WTC11 (cell line): ENCODE measurements around the gene ATPAF2. TPM values are rescaled to one million over a fixed set of nuclear protein-coding genes. Genes with fewer than 3 reads are reported as not detected.

Experiments
- ATAC-seq: fragments of 200-7000 bp; cut with Tn5 transposase; 2 replicates; pipeline ENCODE4 v1.10.0; 2021; ENCODE audit warnings: mild to moderate bottlenecking, moderate library complexity
- CTCF ChIA-PET: fragments of 300-600 bp; sonication (Branson Sonifier 250); formaldehyde crosslinking; loops from one replicate; lab custom pipeline; 2021; ENCODE audit warnings: antibody characterized with exemption; lab: Charles Lee
- POLR2A ChIA-PET: fragments of 350-600 bp; sonication (Branson Sonifier 250); formaldehyde crosslinking; loops from one replicate; lab custom pipeline; 2021; ENCODE audit warnings: antibody characterized with exemption; lab: Charles Lee
- DNase-seq: peaks from one replicate; pipeline ENCODE4 v3.0.0; 2021; ENCODE audit warnings: low spot score
- H3K27ac Mint-ChIP-seq: 2 replicates; pipeline ENCODE4 v1.8.0; 2021; ENCODE audit warnings: mixed read lengths
- H3K27me3 Mint-ChIP-seq: 2 replicates; pipeline ENCODE4 v1.8.0; 2021; ENCODE audit warnings: low read depth, mild to moderate bottlenecking, moderate library complexity, mixed read lengths
- H3K36me3 Mint-ChIP-seq: 2 replicates; pipeline ENCODE4 v1.8.0; 2021; ENCODE audit warnings: mixed read lengths
- H3K4me1 Mint-ChIP-seq: 2 replicates; pipeline ENCODE4 v1.8.0; 2022; ENCODE audit warnings: mixed read lengths
- H3K4me3 Mint-ChIP-seq: 2 replicates; pipeline ENCODE4 v1.8.0; 2021; ENCODE audit warnings: mild to moderate bottlenecking, moderate library complexity, mixed read lengths
- H3K9me3 Mint-ChIP-seq: 2 replicates; pipeline ENCODE4 v1.8.0; 2021; ENCODE audit warnings: mixed read lengths
- ATF1 ChIP-seq: sonication (generic); formaldehyde crosslinking; IDR thresholded peaks from 2 replicates; pipeline ENCODE4 v1.8.1; 2023; ENCODE audit warnings: mild to moderate bottlenecking, moderate library complexity, missing genetic modification reagents
- CREB1 ChIP-seq: sonication (generic); formaldehyde crosslinking; IDR thresholded peaks from 2 replicates; pipeline ENCODE4 v1.8.0; 2023; ENCODE audit warnings: mild to moderate bottlenecking, missing genetic modification reagents
- JUN ChIP-seq: sonication (generic); formaldehyde crosslinking; IDR thresholded peaks from 2 replicates; pipeline ENCODE4 v1.8.0; 2023; ENCODE audit warnings: mild to moderate bottlenecking, missing genetic modification reagents
- KAT7 ChIP-seq: sonication (generic); formaldehyde crosslinking; IDR thresholded peaks from 2 replicates; pipeline ENCODE4 v1.8.1; 2023; ENCODE audit warnings: missing genetic modification reagents, mild to moderate bottlenecking, borderline replicate concordance
- NFATC4 ChIP-seq: fragments of 250-450 bp; sonication (Bioruptor Pico); IDR thresholded peaks from 2 replicates; pipeline ENCODE4 v1.9.0; 2021; ENCODE audit warnings: mild to moderate bottlenecking
- SOX15 ChIP-seq: fragments of 250-450 bp; sonication (Bioruptor Pico); IDR thresholded peaks from 2 replicates; pipeline ENCODE4 v1.9.0; 2021; ENCODE audit warnings: mild to moderate bottlenecking
- SP1 ChIP-seq: sonication (generic); formaldehyde crosslinking; conservative IDR thresholded peaks from 2 replicates; pipeline ENCODE4 v1.8.1; 2022; ENCODE audit warnings: missing genetic modification reagents
- TEAD1 ChIP-seq: sonication (generic); formaldehyde crosslinking; IDR thresholded peaks from 2 replicates; pipeline ENCODE4 v1.8.0; 2022; ENCODE audit warnings: mild to moderate bottlenecking, missing genetic modification reagents
- TEAD4 ChIP-seq: sonication (generic); formaldehyde crosslinking; IDR thresholded peaks from 2 replicates; pipeline ENCODE4 v1.8.0; 2022; ENCODE audit warnings: mild to moderate bottlenecking, missing genetic modification reagents
- ZNF219 ChIP-seq: sonication (generic); formaldehyde crosslinking; IDR thresholded peaks from 2 replicates; pipeline ENCODE4 v1.8.0; 2023; ENCODE audit warnings: missing genetic modification reagents, mild to moderate bottlenecking, borderline replicate concordance
- ZNF263 ChIP-seq: sonication (generic); formaldehyde crosslinking; IDR thresholded peaks from 2 replicates; pipeline ENCODE4 v1.8.1; 2022; ENCODE audit warnings: low read depth, mild to moderate bottlenecking, moderate library complexity, missing genetic modification reagents
- ZNF317 ChIP-seq: sonication (generic); formaldehyde crosslinking; IDR thresholded peaks from 2 replicates; pipeline ENCODE4 v1.8.1; 2023; ENCODE audit warnings: low read depth, mild to moderate bottlenecking, moderate library complexity, missing genetic modification reagents, borderline replicate concordance
- ZNF671 ChIP-seq: fragments of 250-450 bp; sonication (Bioruptor Pico); IDR thresholded peaks from 2 replicates; pipeline ENCODE4 v1.8.0; 2021; ENCODE audit warnings: mild to moderate bottlenecking
- total RNA-seq: library from RNA; stranded (reverse); gene quantifications from 3 replicates; pipeline ENCODE4 v1.2.3, GENCODE V29; 2021
- TF ChIP-seq, protein P1 (sequence below): sonication (generic); formaldehyde crosslinking; IDR thresholded peaks from 2 replicates; pipeline ENCODE4 v1.8.1; 2023; ENCODE audit warnings: mild to moderate bottlenecking, missing genetic modification reagents, borderline replicate concordance
- TF ChIP-seq, protein P2 (sequence below): sonication (generic); formaldehyde crosslinking; IDR thresholded peaks from 2 replicates; pipeline ENCODE4 v1.8.0; 2022; ENCODE audit warnings: mild to moderate bottlenecking, missing genetic modification reagents
- TF ChIP-seq, protein P3 (sequence below): sonication (generic); formaldehyde crosslinking; IDR thresholded peaks from 2 replicates; pipeline ENCODE4 v1.8.1; 2023; ENCODE audit warnings: mild to moderate bottlenecking, missing genetic modification reagents, moderate library complexity
- TF ChIP-seq, protein P4 (sequence below): fragments of 250-450 bp; sonication (Bioruptor Pico); conservative IDR thresholded peaks from 2 replicates; pipeline ENCODE4 v1.9.0; 2021; ENCODE audit warnings: mild to moderate bottlenecking
- TF ChIP-seq, protein P5 (sequence below): fragments of 250-450 bp; sonication (Bioruptor Pico); IDR thresholded peaks from 2 replicates; pipeline ENCODE4 v1.8.0; 2021; ENCODE audit warnings: mild to moderate bottlenecking

Gene ATPAF2
- total RNA-seq, 1 experiment from 2014 or later: 33.5 TPM

DNA sequence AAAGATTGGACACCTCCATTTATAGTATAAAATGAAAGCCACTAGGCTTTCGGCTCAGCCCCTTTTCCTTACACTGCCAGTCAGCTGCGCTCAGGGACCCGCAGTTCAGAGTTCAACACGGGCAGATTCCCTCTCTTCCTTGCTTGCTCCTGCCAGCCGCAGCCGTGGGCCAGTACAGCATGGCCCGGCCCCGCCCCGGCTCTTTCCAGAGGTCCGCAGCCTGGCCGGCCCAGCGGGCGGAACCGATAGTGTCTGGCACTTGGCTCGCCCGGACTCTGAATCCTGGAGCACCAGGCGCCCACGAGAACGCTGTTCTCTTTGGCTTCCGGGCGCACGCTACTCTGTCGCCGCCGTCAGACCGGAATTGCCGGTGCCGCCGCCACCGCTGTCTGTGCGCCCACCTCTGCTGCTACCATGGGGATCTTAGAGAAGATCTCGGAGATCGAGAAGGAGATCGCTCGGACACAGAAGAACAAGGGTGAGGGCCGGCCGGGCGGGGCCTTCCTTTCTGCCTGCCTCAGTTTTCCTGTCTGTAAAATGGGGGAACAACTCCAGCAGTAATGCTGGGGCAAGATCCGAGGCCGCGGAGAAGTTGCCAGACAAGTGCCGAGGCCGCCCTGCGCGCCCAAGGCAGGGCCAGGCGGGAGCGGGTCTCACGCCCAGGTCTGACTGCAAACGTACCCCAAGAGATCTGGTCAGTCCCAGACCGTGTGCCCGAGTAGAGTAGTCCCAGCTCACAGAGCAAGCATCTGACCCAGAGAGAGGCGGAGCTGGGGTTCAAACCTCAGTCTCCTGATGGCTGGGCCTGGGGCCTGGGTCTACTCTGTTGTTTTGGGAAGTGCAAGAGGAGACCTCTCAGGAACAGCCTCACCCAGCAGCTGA is 48.9 kb upstream of the ATPAF2 start, which contains the start of gene DRG2 (continued):
- TF ChIP-seq, protein P1, sequence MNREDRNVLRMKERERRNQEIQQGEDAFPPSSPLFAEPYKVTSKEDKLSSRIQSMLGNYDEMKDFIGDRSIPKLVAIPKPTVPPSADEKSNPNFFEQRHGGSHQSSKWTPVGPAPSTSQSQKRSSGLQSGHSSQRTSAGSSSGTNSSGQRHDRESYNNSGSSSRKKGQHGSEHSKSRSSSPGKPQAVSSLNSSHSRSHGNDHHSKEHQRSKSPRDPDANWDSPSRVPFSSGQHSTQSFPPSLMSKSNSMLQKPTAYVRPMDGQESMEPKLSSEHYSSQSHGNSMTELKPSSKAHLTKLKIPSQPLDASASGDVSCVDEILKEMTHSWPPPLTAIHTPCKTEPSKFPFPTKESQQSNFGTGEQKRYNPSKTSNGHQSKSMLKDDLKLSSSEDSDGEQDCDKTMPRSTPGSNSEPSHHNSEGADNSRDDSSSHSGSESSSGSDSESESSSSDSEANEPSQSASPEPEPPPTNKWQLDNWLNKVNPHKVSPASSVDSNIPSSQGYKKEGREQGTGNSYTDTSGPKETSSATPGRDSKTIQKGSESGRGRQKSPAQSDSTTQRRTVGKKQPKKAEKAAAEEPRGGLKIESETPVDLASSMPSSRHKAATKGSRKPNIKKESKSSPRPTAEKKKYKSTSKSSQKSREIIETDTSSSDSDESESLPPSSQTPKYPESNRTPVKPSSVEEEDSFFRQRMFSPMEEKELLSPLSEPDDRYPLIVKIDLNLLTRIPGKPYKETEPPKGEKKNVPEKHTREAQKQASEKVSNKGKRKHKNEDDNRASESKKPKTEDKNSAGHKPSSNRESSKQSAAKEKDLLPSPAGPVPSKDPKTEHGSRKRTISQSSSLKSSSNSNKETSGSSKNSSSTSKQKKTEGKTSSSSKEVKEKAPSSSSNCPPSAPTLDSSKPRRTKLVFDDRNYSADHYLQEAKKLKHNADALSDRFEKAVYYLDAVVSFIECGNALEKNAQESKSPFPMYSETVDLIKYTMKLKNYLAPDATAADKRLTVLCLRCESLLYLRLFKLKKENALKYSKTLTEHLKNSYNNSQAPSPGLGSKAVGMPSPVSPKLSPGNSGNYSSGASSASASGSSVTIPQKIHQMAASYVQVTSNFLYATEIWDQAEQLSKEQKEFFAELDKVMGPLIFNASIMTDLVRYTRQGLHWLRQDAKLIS (CRISPR knock-in tag): peak; percentile 69; the same call in 1 of the 2 replicates
- TF ChIP-seq SP1 (CRISPR knock-in tag) (peak; percentile 86), TEAD1 (CRISPR knock-in tag) (peak; percentile 75; the same call in 1 of the 2 replicates), TEAD4 (CRISPR knock-in tag) (peak; percentile 5; the same call in 1 of the 2 replicates), CREB1 (CRISPR knock-in tag) (peak; percentile 59; the same call in 1 of the 2 replicates), ATF1 (CRISPR knock-in tag) (no peak), ZNF671 (no peak)
- TF ChIP-seq, protein P2, sequence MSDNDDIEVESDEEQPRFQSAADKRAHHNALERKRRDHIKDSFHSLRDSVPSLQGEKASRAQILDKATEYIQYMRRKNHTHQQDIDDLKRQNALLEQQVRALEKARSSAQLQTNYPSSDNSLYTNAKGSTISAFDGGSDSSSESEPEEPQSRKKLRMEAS (CRISPR knock-in tag): peak; percentile 90

DNA sequence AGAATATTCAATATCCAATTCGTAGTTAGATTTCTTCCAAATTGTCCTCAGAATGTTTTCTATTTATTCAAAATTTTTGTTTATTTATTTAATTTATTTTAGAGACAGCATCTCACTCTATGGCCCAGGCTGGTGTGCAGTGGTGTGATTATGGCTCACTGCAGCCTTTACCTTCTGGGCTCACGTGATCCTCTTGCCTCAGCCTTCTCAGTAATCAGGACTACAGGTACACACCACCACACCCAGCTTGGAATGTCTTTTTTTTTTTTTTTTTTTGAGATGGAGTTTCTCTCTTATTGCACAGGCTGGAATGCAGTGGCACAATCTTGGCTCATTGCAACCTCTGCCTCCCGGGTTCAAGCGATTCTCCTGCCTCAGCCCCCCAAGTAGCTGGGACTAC is 45.3 kb upstream of the ATPAF2 start:
- H3K4me3 Mint-ChIP-seq: no peak overlapping the region
- no peak for ATAC-seq
- no peak overlapping the region for H3K27ac Mint-ChIP-seq
- DNase-seq: no peak
- TF ChIP-seq SOX15 (CRISPR knock-in tag) (no peak), ZNF219 (CRISPR knock-in tag) (no peak), KAT7 (CRISPR knock-in tag) (no peak), ZNF317 (no peak), ZNF263 (no peak), JUN (no peak), NFATC4 (no peak)
- TF ChIP-seq, protein P3, sequence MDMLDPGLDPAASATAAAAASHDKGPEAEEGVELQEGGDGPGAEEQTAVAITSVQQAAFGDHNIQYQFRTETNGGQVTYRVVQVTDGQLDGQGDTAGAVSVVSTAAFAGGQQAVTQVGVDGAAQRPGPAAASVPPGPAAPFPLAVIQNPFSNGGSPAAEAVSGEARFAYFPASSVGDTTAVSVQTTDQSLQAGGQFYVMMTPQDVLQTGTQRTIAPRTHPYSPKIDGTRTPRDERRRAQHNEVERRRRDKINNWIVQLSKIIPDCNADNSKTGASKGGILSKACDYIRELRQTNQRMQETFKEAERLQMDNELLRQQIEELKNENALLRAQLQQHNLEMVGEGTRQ: no peak
- TF ChIP-seq, protein P4, sequence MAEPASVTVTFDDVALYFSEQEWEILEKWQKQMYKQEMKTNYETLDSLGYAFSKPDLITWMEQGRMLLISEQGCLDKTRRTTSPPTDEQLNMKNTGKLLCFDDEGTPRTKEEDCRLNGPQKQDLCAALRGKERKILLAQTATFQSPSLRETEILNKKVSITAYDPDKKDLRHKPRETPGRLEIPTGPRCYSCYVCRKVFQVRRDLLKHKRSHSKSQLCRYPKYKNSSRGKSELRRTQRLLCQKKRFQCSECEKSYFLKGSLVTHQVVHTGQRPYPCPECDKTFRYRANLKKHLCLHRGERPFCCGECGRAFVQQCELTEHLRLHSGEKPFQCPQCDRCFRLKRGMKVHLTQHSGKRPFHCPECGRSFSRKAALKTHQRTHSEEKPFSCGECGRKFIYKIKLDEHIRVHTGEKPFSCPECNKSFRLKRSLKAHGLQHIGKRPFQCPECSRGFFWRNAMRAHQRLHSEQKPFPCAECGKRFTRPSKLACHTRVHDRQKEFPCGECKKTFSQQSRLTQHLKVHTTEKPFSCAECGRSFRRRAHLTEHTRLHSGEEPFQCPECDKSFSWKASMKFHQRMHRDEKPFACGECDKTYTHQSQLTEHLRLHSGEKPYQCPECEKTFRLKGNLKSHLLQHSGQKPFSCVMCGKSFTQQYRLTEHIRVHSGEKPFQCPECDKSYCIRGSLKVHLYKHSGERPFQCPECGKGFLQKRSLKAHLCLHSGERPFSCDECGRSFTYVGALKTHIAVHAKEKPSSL (CRISPR knock-in tag): no peak
- TF ChIP-seq, protein P5, sequence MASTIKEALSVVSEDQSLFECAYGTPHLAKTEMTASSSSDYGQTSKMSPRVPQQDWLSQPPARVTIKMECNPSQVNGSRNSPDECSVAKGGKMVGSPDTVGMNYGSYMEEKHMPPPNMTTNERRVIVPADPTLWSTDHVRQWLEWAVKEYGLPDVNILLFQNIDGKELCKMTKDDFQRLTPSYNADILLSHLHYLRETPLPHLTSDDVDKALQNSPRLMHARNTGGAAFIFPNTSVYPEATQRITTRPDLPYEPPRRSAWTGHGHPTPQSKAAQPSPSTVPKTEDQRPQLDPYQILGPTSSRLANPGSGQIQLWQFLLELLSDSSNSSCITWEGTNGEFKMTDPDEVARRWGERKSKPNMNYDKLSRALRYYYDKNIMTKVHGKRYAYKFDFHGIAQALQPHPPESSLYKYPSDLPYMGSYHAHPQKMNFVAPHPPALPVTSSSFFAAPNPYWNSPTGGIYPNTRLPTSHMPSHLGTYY (CRISPR knock-in tag): no peak
- H3K9me3 Mint-ChIP-seq: no peaks in the 10 kb centered on the region
- POLR2A ChIA-PET: no interaction called here
- no peaks in the 10 kb centered on the region for H3K36me3 Mint-ChIP-seq
- CTCF ChIA-PET: no interaction called here
- H3K4me1 Mint-ChIP-seq: peaks cover 12% of the 10 kb centered on the region
- H3K27me3 Mint-ChIP-seq: peaks cover 4% of the 10 kb centered on the region; the same call in 1 of the 2 replicates
